GM12801 (cell line): ENCODE data around the gene MGAT5.

ENCODE experiments used
- TF ChIP-seq, protein P1 (sequence below): IDR thresholded peaks from one replicate; pipeline ENCODE4 v1.5.1; 2011; ENCODE audit warnings: control low read depth; ENCODE audit not compliant: insufficient read length; ENCODE audit errors: extremely low read depth

MGAT5 gene

DNA sequence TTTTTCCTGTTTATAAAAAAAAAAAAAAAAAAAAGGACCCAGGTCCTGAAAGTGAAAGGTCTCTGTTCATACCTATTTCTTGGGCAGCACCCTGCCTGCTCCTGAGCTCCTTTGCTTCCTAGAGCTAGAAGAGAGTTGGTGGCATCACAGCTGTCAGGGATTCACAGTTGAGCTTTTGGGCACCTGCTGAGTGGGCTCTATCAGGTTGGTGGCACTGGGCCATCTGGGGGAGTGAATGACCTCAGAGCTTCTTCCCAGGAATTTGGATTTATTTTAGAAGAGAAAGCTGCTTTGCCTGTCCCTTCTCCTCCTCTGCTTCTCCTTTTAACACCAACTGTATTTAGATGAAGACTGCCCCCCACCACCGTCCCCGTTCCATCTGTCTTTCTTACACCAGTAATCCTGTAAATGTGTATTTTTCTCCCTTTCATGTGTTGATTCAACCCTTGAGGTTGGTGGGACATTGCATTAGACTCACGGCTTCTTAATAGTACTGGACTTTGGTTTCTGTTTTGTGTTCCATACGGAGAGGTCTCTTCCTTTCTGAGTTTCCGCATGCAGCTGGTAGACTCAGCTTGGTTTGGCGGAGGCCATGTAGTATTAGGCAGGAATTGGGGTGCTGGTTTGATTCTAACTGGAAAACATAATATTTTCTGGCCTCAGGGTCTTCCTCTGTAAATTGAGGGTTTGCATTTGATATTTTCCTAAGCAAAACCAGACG is 7.6 kb upstream of the MGAT5 start:
- TF ChIP-seq, protein P1, sequence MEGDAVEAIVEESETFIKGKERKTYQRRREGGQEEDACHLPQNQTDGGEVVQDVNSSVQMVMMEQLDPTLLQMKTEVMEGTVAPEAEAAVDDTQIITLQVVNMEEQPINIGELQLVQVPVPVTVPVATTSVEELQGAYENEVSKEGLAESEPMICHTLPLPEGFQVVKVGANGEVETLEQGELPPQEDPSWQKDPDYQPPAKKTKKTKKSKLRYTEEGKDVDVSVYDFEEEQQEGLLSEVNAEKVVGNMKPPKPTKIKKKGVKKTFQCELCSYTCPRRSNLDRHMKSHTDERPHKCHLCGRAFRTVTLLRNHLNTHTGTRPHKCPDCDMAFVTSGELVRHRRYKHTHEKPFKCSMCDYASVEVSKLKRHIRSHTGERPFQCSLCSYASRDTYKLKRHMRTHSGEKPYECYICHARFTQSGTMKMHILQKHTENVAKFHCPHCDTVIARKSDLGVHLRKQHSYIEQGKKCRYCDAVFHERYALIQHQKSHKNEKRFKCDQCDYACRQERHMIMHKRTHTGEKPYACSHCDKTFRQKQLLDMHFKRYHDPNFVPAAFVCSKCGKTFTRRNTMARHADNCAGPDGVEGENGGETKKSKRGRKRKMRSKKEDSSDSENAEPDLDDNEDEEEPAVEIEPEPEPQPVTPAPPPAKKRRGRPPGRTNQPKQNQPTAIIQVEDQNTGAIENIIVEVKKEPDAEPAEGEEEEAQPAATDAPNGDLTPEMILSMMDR, result no peak

DNA sequence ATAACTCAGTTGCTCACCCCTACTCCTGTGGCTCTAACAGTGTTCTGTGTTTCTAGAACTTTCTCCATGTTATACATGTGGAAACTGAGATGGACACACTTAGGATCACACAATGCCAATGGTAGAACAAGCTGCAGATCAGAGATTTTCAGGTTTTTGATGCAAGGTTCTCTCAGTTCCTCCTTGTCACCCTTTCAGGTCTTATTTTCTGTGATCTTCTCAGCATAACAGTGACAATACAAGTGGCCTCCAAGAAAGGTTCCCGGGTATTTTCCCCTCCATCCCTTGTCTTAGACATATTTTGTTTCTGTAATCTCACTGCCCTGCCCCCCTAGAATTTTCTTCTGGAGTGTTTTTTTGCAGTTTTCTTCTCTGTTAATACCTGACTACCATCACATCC is 6.2 kb upstream of the MGAT5 start:
- TF ChIP-seq, protein P1, result no peak

DNA sequence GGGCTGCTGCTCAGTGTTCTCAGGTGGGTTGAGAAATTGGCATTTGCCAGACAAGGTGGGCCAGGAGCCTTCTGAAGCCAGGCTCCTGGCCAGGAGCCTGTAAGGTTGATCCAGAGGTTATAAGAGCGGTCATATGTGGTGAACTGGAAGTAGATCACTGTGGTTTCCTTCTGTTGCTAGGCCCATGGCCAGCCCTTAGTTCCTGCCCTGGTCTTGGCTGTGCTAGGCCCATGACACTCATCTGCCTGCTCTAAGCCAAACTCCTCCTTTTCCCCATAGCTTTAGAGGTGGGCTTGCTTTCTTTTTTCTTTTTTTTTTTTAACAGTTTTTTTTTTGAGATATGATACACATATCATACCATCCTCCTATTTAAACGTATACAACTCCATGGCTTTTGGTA is 5.0 kb upstream of the MGAT5 start:
- TF ChIP-seq, protein P1, result no peak

DNA sequence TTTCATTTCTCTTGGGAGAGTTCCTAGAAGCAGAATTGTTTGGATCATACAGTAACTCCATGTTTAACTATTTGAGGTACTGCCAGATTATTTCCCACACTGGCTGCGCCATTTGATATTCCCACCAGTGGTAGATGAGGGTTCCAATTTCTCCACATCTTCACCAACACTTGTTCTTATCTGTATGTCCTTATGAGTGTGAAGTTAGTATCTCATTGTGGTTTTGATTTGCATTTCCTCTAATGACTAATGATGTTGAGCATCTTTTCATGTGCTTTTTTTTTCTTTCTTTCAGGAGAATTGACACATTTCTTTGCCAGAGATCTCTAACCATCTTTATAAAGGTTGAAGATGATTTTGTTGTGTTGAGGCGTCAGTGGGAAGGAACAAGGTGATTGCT is 4.1 kb upstream of the MGAT5 start:
- TF ChIP-seq, protein P1, result no peak

DNA sequence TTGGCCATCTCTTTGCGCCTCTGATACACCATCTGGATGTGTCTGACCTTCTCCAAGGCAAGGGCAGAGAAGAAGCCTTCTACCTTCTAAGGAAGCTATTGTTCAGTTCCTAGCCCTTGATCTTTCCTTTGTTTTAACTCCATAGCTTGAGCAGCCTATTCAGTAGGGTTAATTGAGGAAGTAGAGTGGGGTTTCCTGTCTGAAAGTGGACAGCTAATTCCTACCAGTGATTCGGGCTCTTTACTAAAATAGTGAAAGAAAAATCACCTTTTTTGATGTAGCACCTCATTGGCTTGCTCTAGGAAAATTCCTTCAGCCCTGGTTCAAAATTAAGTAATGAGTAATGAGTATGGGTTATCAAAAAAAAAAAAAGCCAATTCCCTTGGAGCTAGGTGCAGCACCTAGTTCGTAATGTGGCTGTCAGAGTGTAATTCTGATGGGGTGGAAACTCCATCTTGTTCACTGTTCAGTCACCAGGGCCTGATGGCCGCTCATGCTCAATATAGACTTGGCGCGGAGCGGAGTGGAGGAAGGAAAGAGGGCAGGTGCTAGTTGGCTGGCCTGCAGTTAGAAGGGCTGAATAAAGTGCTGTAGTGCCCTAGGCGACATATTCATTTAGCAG is 2.9 kb upstream of the MGAT5 start:
- TF ChIP-seq, protein P1, result no peak

DNA sequence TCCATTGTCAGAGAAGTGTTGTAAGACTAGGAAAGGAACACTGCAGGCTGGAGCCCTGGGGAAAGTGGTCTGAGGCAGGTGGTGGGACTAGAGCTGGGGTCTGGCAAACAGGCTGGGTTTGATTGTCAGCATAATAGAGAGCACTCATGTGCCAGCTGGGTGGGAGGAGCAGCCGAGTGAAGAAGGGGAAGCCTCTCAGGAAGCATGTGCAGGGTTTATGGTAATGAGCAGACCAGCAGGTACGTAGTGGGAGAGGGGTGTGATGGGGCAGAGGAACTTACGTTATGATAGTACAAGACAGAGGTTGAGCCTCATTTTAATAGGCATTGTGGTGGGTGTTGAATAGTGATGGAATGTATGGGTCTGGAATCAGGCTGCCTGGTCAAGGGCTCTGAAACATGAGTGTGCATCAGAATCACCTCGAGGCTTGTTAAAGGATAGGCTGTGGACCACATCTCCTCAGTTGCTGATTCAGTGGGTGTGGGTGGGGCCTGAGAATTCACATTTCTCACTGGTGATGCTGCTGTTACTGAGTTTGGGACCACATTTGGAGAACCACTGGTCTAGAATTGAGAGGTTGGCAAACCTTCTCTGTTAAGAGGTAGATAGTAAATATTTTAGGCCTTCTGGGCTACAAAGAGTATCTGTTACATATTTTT is 1.7 kb upstream of the MGAT5 start:
- TF ChIP-seq, protein P1, result no peak

DNA sequence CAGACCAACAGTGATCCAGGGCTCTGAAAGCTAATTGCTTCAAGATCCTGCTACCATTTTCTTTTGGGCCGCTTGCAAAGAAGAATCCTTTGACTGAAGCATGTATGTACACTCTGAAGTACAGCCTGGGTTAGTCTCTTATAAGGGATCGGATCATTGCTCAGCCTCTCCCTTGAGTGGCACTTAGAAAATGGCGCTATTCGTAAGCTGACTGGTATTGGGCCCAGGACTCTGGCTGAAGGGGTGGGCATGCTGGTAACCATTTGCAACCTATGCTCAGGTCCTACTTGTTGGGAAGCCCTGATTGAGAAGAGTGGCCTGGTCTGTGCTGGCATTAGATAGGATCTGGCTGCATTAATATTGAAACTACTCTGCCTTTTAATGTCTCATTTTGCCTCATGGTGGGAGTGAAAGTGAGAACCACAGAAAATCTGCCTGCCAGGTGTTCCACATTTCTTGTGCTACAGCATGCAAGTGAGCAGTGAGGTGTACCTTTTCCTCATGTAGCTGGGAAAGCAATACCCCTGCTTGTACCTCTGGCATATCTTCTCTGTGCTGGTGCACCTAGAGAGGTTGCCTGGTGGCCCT is 661 bp upstream of the MGAT5 start:
- TF ChIP-seq, protein P1, result no peak
